GM12874 (cell line): Measurements from ENCODE around the gene FAM20B.

Experiments used
- TF ChIP-seq, protein P1 (sequence below): IDR thresholded peaks from 2 replicates; pipeline ENCODE4 v1.5.1; 2011; ENCODE audit warnings: low read depth, mild to moderate bottlenecking, control low read depth, low read length, moderate library complexity; ENCODE audit not compliant: insufficient read depth

Gene FAM20B, protein sequence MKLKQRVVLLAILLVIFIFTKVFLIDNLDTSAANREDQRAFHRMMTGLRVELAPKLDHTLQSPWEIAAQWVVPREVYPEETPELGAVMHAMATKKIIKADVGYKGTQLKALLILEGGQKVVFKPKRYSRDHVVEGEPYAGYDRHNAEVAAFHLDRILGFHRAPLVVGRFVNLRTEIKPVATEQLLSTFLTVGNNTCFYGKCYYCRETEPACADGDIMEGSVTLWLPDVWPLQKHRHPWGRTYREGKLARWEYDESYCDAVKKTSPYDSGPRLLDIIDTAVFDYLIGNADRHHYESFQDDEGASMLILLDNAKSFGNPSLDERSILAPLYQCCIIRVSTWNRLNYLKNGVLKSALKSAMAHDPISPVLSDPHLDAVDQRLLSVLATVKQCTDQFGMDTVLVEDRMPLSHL

DNA sequence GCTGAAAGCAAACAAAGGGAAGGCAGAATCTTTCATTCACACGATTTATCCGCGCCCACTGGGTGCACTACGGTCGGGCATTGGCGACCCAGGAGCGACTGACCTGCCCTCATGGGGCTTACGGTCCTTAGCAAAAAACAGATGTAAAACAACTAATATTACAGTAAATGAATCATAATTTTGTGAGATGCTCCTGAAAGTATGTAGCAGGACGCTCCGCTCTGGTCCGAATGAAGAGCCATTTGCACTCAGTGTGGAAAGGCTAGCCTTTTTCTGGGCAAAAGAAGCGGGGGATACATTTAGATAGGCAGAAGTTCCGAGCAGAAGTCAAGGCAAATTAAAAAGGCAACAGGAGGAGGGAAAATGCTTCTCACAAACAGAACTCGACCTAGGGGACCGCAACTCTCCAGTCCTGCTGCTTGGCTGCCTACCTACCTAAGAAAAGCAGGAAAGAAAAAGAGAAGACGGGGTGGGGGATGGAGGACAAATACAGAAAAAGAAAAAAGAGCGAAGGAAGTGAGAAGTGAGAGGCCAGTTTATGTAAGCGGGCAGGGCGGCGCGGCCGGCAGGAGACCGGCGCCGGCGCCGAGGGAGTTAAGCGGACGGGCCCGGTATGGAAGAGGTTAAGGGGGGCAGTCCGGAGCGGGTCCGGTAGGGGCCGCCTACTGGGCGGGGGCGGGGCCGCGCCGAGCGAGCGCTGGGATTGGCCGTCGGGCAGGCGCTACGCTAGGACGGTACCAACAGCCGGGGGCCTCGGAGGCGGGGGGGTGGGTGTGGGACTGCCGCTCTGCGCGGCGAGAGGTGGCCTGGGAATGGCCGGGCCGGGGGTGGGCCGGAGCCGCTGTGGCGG lies at the start of gene FAM20B:
Gene FAM20B (plus strand): TSS at position 770 of the 850 bp plus-strand sequence. CDS start 17,954 bp downstream, outside the sequence.
- TF ChIP-seq, protein P1, sequence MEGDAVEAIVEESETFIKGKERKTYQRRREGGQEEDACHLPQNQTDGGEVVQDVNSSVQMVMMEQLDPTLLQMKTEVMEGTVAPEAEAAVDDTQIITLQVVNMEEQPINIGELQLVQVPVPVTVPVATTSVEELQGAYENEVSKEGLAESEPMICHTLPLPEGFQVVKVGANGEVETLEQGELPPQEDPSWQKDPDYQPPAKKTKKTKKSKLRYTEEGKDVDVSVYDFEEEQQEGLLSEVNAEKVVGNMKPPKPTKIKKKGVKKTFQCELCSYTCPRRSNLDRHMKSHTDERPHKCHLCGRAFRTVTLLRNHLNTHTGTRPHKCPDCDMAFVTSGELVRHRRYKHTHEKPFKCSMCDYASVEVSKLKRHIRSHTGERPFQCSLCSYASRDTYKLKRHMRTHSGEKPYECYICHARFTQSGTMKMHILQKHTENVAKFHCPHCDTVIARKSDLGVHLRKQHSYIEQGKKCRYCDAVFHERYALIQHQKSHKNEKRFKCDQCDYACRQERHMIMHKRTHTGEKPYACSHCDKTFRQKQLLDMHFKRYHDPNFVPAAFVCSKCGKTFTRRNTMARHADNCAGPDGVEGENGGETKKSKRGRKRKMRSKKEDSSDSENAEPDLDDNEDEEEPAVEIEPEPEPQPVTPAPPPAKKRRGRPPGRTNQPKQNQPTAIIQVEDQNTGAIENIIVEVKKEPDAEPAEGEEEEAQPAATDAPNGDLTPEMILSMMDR, result no peak

DNA sequence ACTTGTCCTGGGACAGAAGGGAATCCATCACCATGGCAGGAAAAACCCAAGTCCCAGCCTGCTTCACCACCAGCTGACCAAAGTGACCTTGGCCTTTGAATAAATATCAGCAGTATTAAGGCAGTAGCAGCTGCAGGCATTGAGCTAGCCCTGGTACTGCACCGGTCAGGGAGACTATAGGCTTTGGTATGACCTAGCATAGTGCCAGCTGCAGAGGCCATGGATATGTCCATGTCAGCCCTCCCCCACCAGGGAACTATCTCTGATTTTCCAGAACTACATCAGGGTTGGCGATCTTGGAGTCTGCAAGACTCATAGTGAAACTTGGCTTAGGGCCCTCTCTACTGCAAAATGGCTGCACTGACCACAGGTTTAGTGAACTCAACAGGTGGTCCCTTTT lies 49.2 kb upstream of the FAM20B start:
- TF ChIP-seq, protein P1, result no peak

DNA sequence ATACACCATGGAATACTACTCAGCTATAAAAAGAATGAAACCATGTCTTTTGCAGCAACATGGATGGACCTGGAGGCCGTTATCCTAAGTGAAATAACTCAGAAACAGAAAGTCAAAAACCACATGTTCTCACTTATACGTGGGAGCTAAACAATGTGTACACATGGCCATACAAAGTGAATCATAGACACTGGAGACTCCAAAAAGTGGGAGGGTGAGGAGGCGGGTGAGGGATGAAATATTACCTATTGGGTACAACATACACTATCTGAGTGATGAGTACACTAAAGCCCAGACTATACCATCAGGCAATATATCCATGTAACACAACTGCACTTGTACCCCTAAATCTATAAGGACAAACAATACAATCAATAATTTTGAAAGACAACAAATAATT lies 39.5 kb upstream of the FAM20B start:
- TF ChIP-seq, protein P1, result no peak

DNA sequence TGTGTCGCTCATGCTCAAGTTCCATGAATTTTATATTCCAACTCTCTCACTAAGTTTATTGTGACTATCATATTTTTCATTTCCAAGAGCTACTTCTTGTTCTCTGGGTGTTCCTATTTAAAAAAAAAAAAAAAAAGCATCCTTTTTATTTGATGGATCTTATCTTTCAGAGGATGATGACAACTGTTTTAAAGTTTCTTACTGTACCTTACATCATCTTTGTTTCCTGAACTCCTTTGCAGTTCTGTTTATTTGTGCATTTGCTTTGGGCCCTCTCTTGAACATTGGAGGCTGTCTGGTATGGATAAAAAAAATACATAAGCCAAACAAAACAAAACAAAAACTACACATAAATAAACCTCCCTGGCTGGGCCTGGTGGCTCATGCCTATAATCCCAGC lies 32.1 kb upstream of the FAM20B start:
- TF ChIP-seq, protein P1, result no peak

DNA sequence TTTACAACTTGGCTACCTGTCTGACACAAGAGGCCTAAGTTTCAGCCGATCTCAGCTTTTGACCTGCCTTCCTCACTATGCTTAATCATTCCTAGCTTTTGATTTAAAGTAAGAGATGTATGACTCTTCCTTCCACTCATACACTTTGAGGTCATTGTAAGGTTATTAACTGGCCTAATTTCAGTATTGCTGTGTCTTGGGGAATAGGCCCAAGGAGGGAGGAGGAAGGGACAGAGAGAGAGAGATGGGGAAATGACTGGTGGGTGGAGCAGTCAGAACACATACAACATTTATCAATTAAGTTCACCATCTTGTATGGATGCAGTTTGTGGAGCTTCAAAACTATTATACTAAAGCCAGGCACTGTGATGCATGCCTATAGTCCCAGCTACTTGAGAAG lies 28.3 kb upstream of the FAM20B start:
- TF ChIP-seq, protein P1, result no peak

DNA sequence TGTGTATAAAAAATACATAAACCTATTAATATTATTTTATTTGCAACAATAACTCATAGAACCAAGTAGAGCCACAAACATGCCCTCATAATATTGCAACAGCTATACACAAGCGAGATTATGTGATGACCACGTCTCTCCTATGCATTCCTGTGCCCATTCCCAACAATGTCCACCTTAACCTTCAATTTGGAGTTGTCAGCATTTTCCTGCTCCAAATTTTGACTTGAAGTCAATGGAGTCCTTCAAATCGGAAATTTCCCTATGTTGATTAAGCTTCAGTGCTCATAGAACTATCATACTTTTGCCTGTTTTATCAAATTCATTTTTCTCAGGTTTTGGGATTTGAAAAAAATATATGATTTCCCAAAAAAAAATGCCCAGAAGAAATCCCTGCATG lies 27.4 kb upstream of the FAM20B start:
- TF ChIP-seq, protein P1, result no peak

DNA sequence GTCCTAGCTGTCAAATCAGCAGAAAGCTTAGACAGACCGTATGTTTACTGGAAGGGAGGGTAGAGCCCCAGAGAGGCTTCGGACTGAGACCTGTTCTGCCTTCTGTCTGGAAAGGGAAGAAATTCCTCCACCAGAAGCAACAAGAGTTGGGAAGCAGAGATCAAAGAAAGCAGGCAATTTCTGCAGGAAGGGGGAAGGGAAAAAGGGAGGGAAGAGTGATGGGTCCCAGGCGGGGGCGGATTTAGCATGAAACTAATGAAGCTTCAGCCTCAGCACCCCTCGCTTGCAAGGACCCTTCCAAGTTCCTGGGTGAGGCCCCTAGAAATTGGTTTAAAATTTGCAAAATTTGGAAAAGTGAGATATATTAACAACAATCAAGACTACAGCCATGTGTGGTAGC lies 26.6 kb upstream of the FAM20B start:
- TF ChIP-seq, protein P1, result no peak
